ENCODE measurements around the gene NADSYN1.

NADSYN1 gene

GRCh38 chr11:71451596-71452198 is 1.3 kb upstream of the NADSYN1 start:
- no peak for DNase-seq

GRCh38 chr11:71452199-71453036 is 585 bp upstream of the NADSYN1 start:
- peak; percentile 59 for DNase-seq

GRCh38 chr11:71453918-71454304 is 908 bp downstream of the NADSYN1 start:
- no peak for DNase-seq

- no peak for DNase-seq
These were observed 1.6 kb downstream of the NADSYN1 start for GRCh38 chr11:71454470-71455113.

GRCh38 chr11:71456294-71456693 is 3.3 kb downstream of the NADSYN1 start:
- no peak for DNase-seq

GRCh38 chr11:71456831-71457230 is 3.8 kb downstream of the NADSYN1 start:
- DNase-seq = no peak

GRCh38 chr11:71458146-71459070 is 5.4 kb downstream of the NADSYN1 start:
- no peak for DNase-seq

GRCh38 chr11:71459076-71459766 is 6.2 kb downstream of the NADSYN1 start:
- no peak for DNase-seq

GRCh38 chr11:71459767-71460320 is 6.8 kb downstream of the NADSYN1 start:
- DNase-seq = no peak

- DNase-seq = no peak
These were observed 8.7 kb downstream of the NADSYN1 start for GRCh38 chr11:71461696-71462095.

GRCh38 chr11:71462726-71463125 is 9.7 kb downstream of the NADSYN1 start:
- no peak for DNase-seq

- no peak for DNase-seq
These were observed 10.6 kb downstream of the NADSYN1 start for GRCh38 chr11:71463331-71464211.

- no peak for DNase-seq
These were observed 12.1 kb downstream of the NADSYN1 start for GRCh38 chr11:71465054-71465453.

- DNase-seq = no peak
These were observed 13.4 kb downstream of the NADSYN1 start for GRCh38 chr11:71466358-71466757.

GRCh38 chr11:71467164-71467563 is 14.2 kb downstream of the NADSYN1 start:
- no peak for DNase-seq

- no peak for DNase-seq
These were observed 17.9 kb downstream of the NADSYN1 start for GRCh38 chr11:71470946-71471345.

- no peak for DNase-seq
These were observed 19.4 kb downstream of the NADSYN1 start for GRCh38 chr11:71472357-71472885.

- no peak for DNase-seq
These were observed 20.2 kb downstream of the NADSYN1 start for GRCh38 chr11:71472941-71473792.

- DNase-seq = no peak
These were observed 20.7 kb downstream of the NADSYN1 start for GRCh38 chr11:71473793-71474080.
